ENCODE measurements around the gene POLD1.
A peak's percentile ranks its signal among the peaks of the same experiment; 100 is the strongest.
"Not testable (repeated sequence)": the region's sequence is repeated elsewhere in the genome, so short reads cannot be mapped to it uniquely, and the experiment has no call there.

The POLD1 gene

GRCh38 chr19:50380751-50381151 is 3.4 kb upstream of the POLD1 start:
- no peak for TF ChIP-seq CTCF (IDR thresholded peaks at IDR 0.05)
- no peak for TF ChIP-seq ZFX (IDR thresholded peaks at IDR 0.05; ENCODE audit: borderline replicate concordance)
- no peak overlapping the region for H3K27ac ChIP-seq

- TF ChIP-seq CTCF (IDR thresholded peaks at IDR 0.05) (no peak), ZFX (IDR thresholded peaks at IDR 0.05; ENCODE audit: borderline replicate concordance) (no peak)
- no peak overlapping the region; the same call in 1 of the 2 replicates for H3K27ac ChIP-seq
Measured at GRCh38 chr19:50381881-50382729, 2.0 kb upstream of the POLD1 start.

GRCh38 chr19:50383001-50383851 is 921 bp upstream of the POLD1 start:
- no peak for TF ChIP-seq CTCF (IDR thresholded peaks at IDR 0.05)
- TF ChIP-seq ZFX (IDR thresholded peaks at IDR 0.05; ENCODE audit: borderline replicate concordance) = no peak
- peak overlapping the region; percentile 74 for H3K27ac ChIP-seq

DNA sequence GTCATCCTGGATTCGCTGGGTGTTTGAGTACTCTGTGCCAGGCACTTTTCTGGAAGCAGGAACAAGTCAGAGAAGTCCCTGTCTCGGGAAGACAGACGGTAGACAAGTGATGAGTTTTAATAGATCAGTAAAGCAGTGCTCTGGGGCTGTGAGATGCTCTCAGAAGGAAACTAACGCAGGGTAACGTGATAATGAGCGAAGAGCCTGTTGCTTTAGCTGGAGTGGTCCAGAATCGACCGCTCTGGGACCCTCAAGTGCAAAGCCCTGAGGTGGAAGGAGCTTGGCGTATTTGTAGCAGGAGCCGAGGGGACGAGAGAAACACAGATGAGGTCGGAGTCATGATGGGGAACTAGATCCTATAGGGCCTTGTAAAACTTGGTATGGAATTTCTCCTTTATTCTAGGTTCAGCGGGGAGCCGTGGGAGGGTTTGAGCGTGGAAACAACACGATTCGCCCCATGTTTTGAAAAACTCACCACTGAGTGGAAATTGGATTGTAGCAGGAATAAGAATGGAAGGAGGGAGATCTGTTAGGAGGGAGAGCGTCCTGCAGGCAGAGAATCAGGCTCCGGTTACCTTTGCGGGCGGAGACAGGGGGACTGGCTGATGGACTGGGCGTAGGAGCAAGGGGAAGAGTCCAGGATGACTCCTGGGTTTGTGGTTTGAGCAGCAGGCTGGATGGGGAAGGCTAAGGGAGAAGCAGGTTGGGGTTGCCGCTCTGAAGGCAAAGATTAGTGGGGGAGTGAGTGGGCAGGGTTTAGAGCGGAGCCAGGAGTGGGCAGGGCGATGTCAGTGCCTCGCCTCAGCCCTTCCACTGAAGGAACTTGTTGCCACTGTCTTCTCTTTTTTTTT is 763 bp downstream of the POLD1 start:
- no peak for TF ChIP-seq ZFX (IDR thresholded peaks at IDR 0.05; ENCODE audit: borderline replicate concordance)
- no peak for TF ChIP-seq CTCF (IDR thresholded peaks at IDR 0.05)
- H3K27ac ChIP-seq = peak overlapping the region; percentile 74

DNA sequence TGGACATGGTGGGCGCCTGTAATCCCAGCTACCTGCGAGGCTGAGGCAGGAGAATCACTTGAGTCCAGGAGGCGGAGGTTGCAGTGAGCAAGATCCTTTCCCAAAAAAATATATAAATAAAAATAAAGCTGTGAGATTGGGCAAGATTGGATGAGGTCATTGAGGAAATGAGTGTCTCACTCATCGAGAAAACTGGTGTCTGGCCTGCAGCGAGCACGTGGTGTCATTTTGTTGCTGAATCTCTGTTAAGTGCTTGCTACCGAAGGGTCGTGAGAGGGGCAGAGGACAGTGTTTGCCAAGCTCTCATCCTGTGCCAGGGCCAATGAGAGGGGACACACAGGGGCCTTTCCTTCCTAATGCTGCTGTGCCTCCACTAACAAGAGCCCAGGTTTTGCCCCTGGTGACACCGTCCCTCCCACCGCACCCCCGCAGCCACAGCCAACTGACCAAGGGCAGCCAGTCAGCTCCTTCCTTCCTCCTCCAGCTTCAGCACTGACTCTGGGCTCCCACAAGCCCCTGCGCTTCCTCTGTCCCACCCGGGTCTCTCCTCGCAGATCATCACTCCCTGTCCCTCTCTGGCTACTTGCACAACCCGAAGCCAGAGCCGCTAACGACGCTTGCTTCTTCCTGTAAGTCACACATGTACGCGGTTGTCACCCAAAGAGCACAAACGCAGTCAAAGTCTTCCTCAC is 3.2 kb downstream of the POLD1 start:
- H3K27ac ChIP-seq = no peak overlapping the region
- TF ChIP-seq ZFX (IDR thresholded peaks at IDR 0.05; ENCODE audit: borderline replicate concordance) (no peak), CTCF (IDR thresholded peaks at IDR 0.05) (no peak)

- no peak for TF ChIP-seq CTCF (IDR thresholded peaks at IDR 0.05)
- no peak overlapping the region for H3K27ac ChIP-seq
Measured at GRCh38 chr19:50387868-50388245, 3.7 kb downstream of the POLD1 start.

DNA sequence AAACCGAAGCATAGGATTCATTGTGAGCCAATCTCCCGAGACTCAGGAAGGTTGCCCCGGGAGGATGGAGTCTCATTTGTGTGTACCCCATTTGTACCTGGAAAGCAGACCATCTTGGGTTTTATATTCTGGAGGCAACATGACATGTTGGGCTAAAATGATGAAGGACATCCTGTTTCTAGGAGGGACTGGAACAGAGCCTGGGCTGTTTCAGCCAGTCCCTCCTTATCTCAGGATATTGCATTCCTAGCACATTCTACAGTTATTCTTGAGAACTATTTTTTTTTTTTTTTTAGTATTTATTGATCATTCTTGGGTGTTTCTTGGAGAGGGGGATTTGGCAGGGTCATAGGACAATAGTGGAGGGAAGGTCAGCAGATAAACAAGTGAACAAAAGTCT is 6.1 kb downstream of the POLD1 start:
- not testable (repeated sequence) for H3K27ac ChIP-seq

DNA sequence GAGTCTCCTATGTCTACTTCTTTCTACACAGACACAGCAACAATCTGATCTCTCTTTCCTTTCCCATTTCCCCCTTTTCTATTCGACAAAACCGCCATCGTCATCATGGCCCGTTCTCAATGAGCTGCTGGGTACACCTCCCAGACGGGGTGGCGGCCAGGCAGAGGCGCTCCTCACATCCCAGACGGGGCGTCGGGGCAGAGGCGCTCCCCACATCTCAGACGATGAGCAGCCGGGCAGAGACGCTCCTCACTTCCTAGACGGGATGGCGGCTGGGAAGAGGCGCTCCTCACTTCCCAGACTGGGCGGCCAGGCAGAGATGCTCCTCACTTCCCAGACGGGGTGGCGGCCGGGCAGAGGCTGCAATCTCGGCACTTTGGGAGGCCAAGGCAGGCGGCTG is 6.8 kb downstream of the POLD1 start:
- H3K27ac ChIP-seq = not testable (repeated sequence)
